Right lobe of liver (tissue), 4 donors: Measurements from ENCODE around the gene ALDH1A3.

Experiments
- POLR2A ChIP-seq: fragments of 450-650 bp; IDR thresholded peaks from one replicate; pipeline ENCODE4 v1.6.1; 2017; ENCODE audit warnings: antibody characterized with exemption, mild to moderate bottlenecking
- TF ChIP-seq, protein P1 (sequence below), 4 donors: fragments of 200-600 bp in 3 of 4; fragments of 450-650 bp in 1 of 4; IDR thresholded peaks; one replicate each; pipeline versions ENCODE4 v1.5.1 to v1.8.0; 2016 to 2022; ENCODE audit warnings: antibody characterized with exemption in 4 of 4, mild to moderate bottlenecking in 2 of 4
- donor health status: DM: no; HTN: no; CAD: no.
- donor health status: DM: no; HTN: no; CAD: no.
- donor health status: DM: no; HTN: yes; CAD: no.

DNA sequence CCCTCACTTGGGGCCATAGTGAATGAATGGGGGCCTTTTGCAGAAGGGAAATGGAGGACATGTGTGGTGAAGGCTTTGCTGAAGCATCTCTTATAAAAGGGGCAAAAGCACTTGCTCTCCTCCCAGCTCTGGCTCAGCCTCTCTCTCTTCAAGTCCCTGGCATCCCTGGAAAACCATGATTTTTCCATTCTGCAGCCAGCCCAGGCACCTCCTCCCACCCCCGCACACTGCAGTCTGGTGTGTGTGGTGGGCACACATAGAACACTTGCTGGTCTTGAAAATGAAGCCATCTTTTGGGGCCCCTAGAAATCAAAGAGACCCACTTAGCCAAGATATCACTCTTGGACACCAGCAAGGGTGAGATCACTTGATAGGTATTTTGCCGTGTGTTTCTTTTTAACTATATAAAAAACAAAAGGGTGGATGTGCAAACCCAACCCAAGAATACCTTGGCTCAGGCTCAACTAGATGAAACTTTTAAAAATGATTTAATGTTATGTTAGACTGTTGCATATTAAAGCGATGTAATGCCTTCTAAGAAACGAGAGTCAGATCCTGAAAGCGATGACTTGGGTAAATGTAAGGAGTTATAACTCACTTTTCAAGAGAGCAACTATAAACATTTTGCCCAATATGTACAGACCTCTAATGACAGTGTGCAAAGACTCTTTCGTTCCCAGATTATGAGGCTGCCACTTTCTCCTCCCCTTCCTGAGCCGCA, 16.4 kb upstream of the ALDH1A3 start:
- TF ChIP-seq, protein P1, sequence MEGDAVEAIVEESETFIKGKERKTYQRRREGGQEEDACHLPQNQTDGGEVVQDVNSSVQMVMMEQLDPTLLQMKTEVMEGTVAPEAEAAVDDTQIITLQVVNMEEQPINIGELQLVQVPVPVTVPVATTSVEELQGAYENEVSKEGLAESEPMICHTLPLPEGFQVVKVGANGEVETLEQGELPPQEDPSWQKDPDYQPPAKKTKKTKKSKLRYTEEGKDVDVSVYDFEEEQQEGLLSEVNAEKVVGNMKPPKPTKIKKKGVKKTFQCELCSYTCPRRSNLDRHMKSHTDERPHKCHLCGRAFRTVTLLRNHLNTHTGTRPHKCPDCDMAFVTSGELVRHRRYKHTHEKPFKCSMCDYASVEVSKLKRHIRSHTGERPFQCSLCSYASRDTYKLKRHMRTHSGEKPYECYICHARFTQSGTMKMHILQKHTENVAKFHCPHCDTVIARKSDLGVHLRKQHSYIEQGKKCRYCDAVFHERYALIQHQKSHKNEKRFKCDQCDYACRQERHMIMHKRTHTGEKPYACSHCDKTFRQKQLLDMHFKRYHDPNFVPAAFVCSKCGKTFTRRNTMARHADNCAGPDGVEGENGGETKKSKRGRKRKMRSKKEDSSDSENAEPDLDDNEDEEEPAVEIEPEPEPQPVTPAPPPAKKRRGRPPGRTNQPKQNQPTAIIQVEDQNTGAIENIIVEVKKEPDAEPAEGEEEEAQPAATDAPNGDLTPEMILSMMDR (IDR thresholded peaks at IDR 0.05): no peak
- TF ChIP-seq POLR2A: no peak
